ENCODE data around the gene CDCP2.

DNA sequence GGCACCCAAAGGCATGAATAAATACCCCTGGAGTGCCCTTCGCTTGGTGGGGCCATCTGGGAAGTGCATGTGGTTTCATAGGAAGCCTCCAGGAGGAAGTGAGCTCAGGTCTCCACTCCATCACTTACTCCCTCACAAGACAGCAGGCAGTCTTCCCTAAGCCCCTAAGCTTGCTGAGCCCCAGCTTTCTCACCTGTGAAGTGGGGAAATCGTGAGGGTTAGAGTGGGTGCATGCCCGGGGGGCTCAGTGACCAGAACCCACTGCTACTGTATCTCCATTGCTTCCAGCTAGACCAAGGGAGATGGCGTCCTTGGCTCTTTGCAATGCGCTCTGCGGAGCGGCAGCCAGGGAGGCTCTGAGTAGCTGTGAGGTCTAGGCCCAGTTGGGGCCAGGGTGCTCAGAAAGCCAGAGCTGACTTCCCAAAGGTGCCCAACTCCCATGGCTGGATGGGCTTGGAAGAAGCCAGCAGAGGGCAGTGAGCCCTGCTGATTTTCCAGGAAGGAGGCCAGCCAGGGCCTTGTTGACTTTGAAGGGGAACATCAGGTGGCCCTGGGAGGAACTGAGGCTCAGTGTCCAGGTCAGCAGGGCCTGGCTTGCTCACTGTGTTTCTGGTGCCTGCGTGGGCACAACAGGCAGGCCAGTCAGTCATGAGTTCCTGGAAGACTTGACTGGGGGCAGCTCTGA, 27.3 kb downstream of the CDCP2 start:
- no peak for TF ChIP-seq POLR2A (IDR thresholded peaks at IDR 0.05)
- TF ChIP-seq, protein P1, sequence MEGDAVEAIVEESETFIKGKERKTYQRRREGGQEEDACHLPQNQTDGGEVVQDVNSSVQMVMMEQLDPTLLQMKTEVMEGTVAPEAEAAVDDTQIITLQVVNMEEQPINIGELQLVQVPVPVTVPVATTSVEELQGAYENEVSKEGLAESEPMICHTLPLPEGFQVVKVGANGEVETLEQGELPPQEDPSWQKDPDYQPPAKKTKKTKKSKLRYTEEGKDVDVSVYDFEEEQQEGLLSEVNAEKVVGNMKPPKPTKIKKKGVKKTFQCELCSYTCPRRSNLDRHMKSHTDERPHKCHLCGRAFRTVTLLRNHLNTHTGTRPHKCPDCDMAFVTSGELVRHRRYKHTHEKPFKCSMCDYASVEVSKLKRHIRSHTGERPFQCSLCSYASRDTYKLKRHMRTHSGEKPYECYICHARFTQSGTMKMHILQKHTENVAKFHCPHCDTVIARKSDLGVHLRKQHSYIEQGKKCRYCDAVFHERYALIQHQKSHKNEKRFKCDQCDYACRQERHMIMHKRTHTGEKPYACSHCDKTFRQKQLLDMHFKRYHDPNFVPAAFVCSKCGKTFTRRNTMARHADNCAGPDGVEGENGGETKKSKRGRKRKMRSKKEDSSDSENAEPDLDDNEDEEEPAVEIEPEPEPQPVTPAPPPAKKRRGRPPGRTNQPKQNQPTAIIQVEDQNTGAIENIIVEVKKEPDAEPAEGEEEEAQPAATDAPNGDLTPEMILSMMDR (IDR thresholded peaks at IDR 0.05), result peak in 3 of 6 experiments; percentile 21 to 34 (median 23)

All from esophagus squamous epithelium (tissue), 4 donors.